Measurements from ENCODE around the gene EMILIN1.

EMILIN1 gene

GRCh38 chr2:27125104-27125503, 46.7 kb downstream of the EMILIN1 start:
- Mint-ChIP-seq H3K27me3 (ENCODE audit: low read depth) (peaks cover 20% of the 10 kb centered on the region), H3K27ac (no peak overlapping the region), H3K4me3 (no peak overlapping the region), H3K36me3 (ENCODE audit: low read depth) (peaks cover 6% of the 10 kb centered on the region), H3K4me1 (ENCODE audit: low read depth) (peaks cover 8% of the 10 kb centered on the region), H3K9me3 (no peaks in the 10 kb centered on the region)
- DNase-seq (ENCODE audit: low spot score): no peak

DNA sequence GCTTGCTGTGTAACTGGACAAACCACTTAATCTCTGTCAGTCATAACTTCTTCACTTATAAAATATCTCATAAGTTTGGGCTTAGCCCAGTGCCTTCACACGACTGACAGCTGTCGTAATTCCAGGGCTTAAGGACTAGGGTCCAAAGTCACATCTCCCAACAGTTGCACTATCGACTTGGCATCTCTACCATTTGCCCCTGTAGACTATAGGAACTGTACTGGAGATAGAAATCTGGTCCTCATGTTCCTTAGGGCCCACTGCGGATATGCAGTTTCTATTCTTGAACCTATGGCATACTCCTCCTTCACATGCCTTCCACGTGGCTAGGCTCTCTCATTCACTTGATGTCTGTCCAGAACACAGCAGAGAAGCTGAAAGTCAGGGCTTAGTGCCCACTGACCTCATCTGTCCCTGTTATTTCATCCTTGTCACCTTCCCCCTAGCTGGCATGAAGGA, 47.9 kb downstream of the EMILIN1 start:
- Mint-ChIP-seq H3K4me1 (ENCODE audit: low read depth) (peaks cover 8% of the 10 kb centered on the region), H3K27ac (peak overlapping the region; percentile 10), H3K27me3 (ENCODE audit: low read depth) (peaks cover 12% of the 10 kb centered on the region), H3K9me3 (no peaks in the 10 kb centered on the region), H3K36me3 (ENCODE audit: low read depth) (peaks cover 13% of the 10 kb centered on the region), H3K4me3 (no peak overlapping the region)
- no peak for DNase-seq (ENCODE audit: low spot score)

GRCh38 chr2:27127883-27128667, 49.7 kb downstream of the EMILIN1 start:
- Mint-ChIP-seq H3K4me3 (no peak overlapping the region), H3K36me3 (ENCODE audit: low read depth) (peaks cover 26% of the 10 kb centered on the region), H3K27ac (no peak overlapping the region), H3K9me3 (no peaks in the 10 kb centered on the region), H3K4me1 (ENCODE audit: low read depth) (peaks cover 13% of the 10 kb centered on the region), H3K27me3 (ENCODE audit: low read depth) (peaks cover under 1% of the 10 kb centered on the region)
- no peak for DNase-seq (ENCODE audit: low spot score)

DNA sequence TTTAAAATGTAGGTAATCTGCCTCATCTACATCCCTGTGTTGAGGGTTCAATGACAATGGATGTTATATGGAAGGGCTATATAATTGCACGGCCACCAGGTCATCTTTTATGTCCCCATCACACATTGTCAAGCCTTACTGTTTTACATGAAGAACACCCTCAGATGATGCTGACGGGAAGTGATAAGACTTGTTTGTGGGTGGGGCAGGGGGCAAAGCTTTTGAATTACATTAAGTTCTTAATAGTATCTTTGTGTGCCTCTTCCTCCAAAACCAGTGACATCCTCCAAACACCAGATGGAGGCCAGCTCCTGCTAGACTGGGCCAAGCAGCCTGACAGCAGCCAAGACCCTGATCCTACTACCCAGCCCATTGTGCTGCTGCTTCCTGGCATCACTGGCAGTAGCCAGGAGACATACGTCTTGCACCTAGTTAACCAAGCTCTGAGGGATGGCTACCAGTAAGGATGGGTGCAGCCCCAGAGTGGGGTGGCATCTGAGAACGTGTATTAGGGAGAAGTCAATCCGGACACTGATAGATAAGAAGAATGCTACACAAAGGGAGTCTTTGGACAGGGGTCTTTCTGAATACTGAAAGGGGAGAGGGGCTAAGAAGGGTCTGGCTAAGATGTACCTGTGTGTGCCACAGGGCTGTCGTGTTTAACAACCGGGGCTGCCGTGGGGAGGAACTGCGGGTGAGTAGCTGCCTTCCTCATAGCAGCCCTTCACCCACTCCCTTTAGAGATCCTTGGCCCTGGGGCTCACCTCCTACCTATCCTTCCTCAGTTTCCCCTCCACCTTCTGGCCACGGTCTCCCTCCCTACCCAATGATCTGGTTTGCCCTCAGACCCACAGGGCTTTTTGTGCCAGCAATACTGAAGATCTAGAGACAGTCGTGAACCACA, 50.5 kb downstream of the EMILIN1 start:
- H3K4me3 Mint-ChIP-seq: no peak overlapping the region
- no peaks in the 10 kb centered on the region for H3K27me3 Mint-ChIP-seq (ENCODE audit: low read depth)
- peaks cover 17% of the 10 kb centered on the region for H3K4me1 Mint-ChIP-seq (ENCODE audit: low read depth)
- no peak overlapping the region for H3K27ac Mint-ChIP-seq
- no peaks in the 10 kb centered on the region for H3K9me3 Mint-ChIP-seq
- peaks cover 34% of the 10 kb centered on the region for H3K36me3 Mint-ChIP-seq (ENCODE audit: low read depth)
- DNase-seq (ENCODE audit: low spot score): no peak

DNA sequence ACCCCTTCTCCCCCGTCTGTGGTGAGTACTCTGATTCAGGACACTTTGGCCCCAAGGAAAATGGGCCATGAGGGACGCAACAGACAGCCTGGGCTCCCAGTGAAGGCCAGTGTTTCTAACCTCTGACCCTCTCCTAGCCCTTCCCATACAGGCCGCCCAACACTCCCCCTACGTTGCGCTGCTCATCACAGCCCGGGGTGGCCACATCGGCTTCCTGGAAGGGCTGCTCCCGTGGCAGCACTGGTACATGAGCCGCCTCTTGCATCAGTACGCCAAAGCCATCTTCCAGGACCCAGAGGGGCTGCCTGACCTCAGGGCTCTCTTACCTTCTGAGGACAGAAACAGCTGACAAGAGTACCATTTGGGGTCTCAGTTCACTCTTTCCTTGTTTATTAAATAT, 52.0 kb downstream of the EMILIN1 start:
- DNase-seq (ENCODE audit: low spot score): no peak
- Mint-ChIP-seq H3K4me1 (ENCODE audit: low read depth) (peaks cover 16% of the 10 kb centered on the region), H3K4me3 (no peak overlapping the region), H3K36me3 (ENCODE audit: low read depth) (peaks cover 35% of the 10 kb centered on the region), H3K27ac (no peak overlapping the region), H3K9me3 (no peaks in the 10 kb centered on the region), H3K27me3 (ENCODE audit: low read depth) (no peaks in the 10 kb centered on the region)

DNA sequence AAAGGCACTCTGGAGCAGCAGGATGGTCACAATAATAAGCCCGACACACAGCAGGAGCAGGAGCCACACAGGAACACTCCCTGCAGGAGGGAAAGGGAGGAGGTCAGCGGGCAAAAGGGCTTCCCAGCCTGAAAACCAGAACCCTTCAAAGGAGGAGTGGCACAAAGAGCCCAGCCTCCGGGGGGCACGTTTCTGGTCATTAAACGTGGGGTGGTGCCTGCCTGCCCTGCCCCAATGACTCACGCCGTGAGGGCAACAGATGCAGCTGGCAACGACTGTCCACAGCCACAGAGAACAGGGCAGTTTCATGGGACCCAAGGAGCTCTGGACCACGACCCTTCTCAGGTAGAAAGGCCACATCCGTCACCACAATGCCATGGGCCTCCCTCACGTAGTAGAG, 53.0 kb downstream of the EMILIN1 start:
- Mint-ChIP-seq H3K9me3 (no peaks in the 10 kb centered on the region), H3K27ac (no peak overlapping the region), H3K4me3 (no peak overlapping the region), H3K4me1 (ENCODE audit: low read depth) (peaks cover 16% of the 10 kb centered on the region), H3K36me3 (ENCODE audit: low read depth) (peaks cover 35% of the 10 kb centered on the region), H3K27me3 (ENCODE audit: low read depth) (no peaks in the 10 kb centered on the region)
- DNase-seq (ENCODE audit: low spot score): no peak

DNA sequence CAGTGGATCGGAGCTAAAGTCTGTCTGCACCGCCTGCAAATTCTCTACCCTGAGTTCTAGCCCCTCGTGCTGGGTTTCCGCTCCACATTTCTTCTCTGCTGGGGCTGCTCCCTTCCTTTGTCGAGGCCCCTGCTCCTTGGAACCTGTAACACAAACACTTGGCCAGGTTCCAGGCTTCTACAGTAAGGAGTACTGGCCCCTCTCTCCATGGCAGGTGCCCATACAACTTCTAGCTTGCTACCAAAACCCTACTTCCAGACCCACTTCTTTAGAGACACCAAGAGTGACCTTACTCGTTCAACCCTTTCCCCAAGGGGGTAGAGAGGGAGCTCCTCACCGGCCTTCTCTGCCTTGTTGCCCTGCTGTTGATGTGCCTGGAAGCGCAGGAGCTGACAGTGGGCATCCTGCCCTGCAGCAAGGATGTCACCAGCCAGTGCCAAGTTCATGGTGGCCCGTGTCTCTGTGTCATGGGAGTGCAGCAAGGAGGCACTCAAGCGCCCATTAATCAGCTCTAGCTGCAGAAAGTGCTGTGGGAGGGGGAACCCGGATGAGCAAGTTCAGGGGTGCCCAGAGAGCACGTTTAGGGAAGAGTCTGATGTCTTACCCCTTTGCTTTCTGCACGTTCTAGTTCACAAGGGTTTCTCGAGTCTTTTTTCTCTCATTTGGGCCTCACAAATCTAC, 54.9 kb downstream of the EMILIN1 start:
- no peaks in the 10 kb centered on the region for H3K27me3 Mint-ChIP-seq (ENCODE audit: low read depth)
- H3K36me3 Mint-ChIP-seq (ENCODE audit: low read depth): peaks cover 35% of the 10 kb centered on the region
- peak; percentile 25 for DNase-seq (ENCODE audit: low spot score)
- H3K4me1 Mint-ChIP-seq (ENCODE audit: low read depth): peaks cover 16% of the 10 kb centered on the region
- H3K9me3 Mint-ChIP-seq: no peaks in the 10 kb centered on the region
- peak overlapping the region; percentile 95 for H3K4me3 Mint-ChIP-seq
- H3K27ac Mint-ChIP-seq: peak overlapping the region; percentile 82

DNA sequence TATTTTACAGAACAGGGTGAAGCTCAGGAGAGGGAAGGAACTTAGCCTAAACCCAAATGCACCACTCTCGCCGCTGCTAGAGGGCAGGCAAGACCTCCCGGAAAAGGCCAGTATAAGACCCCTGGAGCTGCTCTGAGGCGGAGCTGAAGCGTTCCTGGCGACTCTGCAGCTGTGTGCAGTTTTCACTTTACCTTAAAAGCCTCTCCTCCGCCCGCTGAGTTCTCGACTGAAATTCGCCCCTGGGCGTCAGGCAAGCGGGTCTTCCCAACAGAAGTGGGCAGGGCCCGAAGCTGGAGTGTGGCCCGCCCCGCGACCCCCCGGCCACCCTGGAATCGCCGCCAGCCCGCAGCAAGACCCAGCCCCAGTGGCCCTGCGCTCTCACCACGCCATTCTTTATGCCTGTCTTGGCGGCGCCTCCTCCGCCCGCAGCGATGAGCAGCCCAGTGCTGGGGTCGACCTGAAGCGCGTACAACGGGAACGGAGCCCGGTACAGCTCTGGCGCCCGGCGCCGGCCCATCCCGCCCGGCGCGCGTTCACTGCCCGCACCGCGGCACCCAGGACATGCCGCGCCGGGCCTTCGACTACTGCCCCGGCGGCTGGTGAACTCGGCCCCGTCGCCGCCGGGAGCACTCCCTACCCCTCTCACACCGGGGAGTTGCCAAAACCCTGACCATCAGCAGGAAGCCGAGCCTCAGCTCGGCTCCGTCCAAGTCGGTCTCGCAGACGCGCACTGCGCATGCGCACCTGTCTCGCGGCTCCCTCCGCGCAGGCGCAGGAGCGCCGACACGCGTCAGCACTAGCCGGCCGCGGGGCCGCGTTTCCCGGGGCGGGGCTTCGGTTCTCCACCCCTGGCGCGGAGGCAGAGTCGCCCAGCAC, 55.7 kb downstream of the EMILIN1 start, which contains the start of gene PREB:
Gene PREB (minus strand): TSS at position 732 of the 876 bp plus-strand sequence. CDS start 215 bp downstream, at position 517.
- Mint-ChIP-seq H3K27ac (peak within 1 kb of the TSS; percentile 98), H3K4me3 (peak within 1 kb of the TSS; percentile 95), H3K27me3 (ENCODE audit: low read depth) (no peaks in the 10 kb centered on the region), H3K9me3 (no peaks in the 10 kb centered on the region), H3K36me3 (ENCODE audit: low read depth) (peaks cover 32% of the 10 kb centered on the region), H3K4me1 (ENCODE audit: low read depth) (peaks cover 16% of the 10 kb centered on the region)
- peak; percentile 99 for DNase-seq (ENCODE audit: low spot score)

DNA sequence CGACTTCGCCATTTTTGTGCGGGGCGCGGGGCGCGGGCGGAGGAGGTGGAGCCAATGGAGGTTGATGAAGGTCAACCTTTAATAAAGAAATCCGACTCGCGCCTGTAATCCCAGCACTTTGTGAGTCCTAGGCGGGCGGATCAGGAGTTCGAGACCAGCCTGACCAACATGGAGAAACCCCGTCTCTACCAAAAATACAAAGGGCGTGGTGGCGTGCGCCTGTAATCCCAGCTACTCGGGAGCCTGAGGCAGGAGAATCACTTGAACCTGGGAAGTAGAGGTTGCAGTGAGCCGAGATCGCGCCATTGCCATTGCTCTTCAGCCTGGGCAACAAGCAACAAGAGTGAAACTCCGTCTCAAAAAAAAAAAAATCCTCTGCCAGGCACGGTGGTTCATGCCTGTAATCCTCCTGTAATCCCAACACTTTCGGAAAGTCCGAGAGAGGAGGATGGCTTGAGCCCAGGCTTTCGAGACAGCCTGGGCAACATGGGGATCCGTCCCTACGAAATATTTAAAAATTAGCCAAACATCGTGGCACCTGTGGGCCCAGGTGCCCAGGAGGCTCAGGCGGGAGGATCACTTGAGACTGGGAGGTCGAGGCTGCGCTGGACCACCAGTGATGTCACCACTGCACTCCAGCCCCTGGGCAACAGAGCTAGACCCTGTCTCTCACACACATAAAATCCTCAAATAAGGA, 56.5 kb downstream of the EMILIN1 start:
- Mint-ChIP-seq H3K4me1 (ENCODE audit: low read depth) (peaks cover 16% of the 10 kb centered on the region), H3K4me3 (peak overlapping the region; percentile 95), H3K36me3 (ENCODE audit: low read depth) (peaks cover 32% of the 10 kb centered on the region), H3K27me3 (ENCODE audit: low read depth) (peaks cover 2% of the 10 kb centered on the region), H3K27ac (peak overlapping the region; percentile 98), H3K9me3 (no peaks in the 10 kb centered on the region)
- DNase-seq (ENCODE audit: low spot score): no peak

DNA sequence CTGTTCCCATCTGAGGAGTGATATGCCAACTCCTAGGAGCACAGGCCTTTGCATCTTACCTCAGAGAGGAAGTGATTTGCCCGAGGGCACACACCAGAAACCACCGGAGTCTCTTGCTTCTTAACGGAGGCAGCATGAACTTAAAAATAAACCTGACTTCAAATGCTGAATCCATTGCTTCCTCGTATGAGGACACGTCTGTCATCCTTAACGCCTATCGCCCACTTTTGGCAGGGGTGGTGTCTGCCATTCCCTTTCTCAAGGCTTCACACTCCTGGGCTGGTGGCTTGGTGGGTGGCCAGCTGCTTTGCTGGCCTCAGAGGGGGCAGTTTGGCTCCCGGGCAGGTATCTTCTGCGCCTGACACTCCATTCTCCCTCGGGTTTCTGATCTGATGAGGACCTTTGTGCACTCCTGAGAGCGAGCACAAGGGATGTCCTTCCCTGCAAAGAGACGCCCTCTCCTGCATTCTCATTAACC, 57.1 kb downstream of the EMILIN1 start:
- Mint-ChIP-seq H3K9me3 (no peaks in the 10 kb centered on the region), H3K4me3 (peak overlapping the region; percentile 69), H3K27me3 (ENCODE audit: low read depth) (peaks cover 4% of the 10 kb centered on the region), H3K4me1 (ENCODE audit: low read depth) (peaks cover 16% of the 10 kb centered on the region), H3K36me3 (ENCODE audit: low read depth) (peaks cover 28% of the 10 kb centered on the region), H3K27ac (peak overlapping the region; percentile 36)
- no peak for DNase-seq (ENCODE audit: low spot score)

Measured in T-helper 2 cell treated with Interferon-gamma antibody and Interleukin-4, amounts not matched to agents 5 μg/mL and 100 μg/mL, for 36 hours (primary cell).